Astrocyte (in vitro differentiated cells and primary cell): Measurements from ENCODE around the gene DSC1. TPM values are rescaled to one million over a fixed set of nuclear protein-coding genes. Genes with fewer than 3 reads are reported as not detected.
A peak's percentile ranks its signal among the peaks of the same experiment; 100 is the strongest.

Experiments
- DNase-seq: peaks from one replicate; pipeline ENCODE4 v3.0.0-alpha.2; 2010; ENCODE audit warnings: low read depth
- FAIRE-seq: peaks from 2 replicates; lab custom pipeline; 2011; peaks lifted over from hg19 to GRCh38; lab: Jason Lieb, UNC
- H2AFZ ChIP-seq: 2 replicates; pipeline ENCODE4 v1.6.0; 2012; ENCODE audit warnings: low read depth, low read length, inconsistent platforms
- H3K27ac ChIP-seq: 2 replicates; pipeline ENCODE4 v1.5.1; 2011; ENCODE audit warnings: low read depth, low read length, inconsistent platforms
- H3K27me3 ChIP-seq: 2 replicates; pipeline ENCODE4 v1.6.0; 2011; ENCODE audit warnings: low read length, inconsistent platforms; ENCODE audit not compliant: insufficient read depth
- H3K36me3 ChIP-seq: 2 replicates; pipeline ENCODE4 v1.5.1; 2011; ENCODE audit warnings: low read length, inconsistent platforms; ENCODE audit not compliant: insufficient read depth
- H3K4me1 ChIP-seq: 2 replicates; pipeline ENCODE4 v1.5.1; 2011; ENCODE audit warnings: low read length, inconsistent platforms; ENCODE audit not compliant: insufficient read depth
- H3K4me2 ChIP-seq: 2 replicates; pipeline ENCODE4 v1.6.0; 2012; ENCODE audit warnings: low read length, inconsistent platforms
- H3K4me3 ChIP-seq: 2 replicates; pipeline ENCODE4 v1.5.1; 2011; ENCODE audit warnings: low read depth, mild to moderate bottlenecking, low read length, inconsistent platforms; ENCODE audit not compliant: insufficient read depth
- H3K79me2 ChIP-seq: 2 replicates; pipeline ENCODE4 v1.6.0; 2012; ENCODE audit warnings: mild to moderate bottlenecking, low read length, inconsistent platforms; ENCODE audit not compliant: insufficient read depth
- H3K9ac ChIP-seq: 2 replicates; pipeline ENCODE4 v1.6.0; 2012; ENCODE audit warnings: mild to moderate bottlenecking, low read length, inconsistent platforms
- H3K9me3 ChIP-seq: 2 replicates; pipeline ENCODE4 v1.5.1; 2012; ENCODE audit warnings: low read depth, mild to moderate bottlenecking, low read length, inconsistent platforms; ENCODE audit not compliant: insufficient read depth
- H4K20me1 ChIP-seq: 2 replicates; pipeline ENCODE4 v1.6.0; 2012; ENCODE audit warnings: low read length, inconsistent platforms; ENCODE audit not compliant: insufficient read depth
- H3K27ac Mint-ChIP-seq: one replicate; pipeline ENCODE4 v1.8.0; 2021; ENCODE audit warnings: mild to moderate bottlenecking, mixed read lengths; ENCODE audit not compliant: unreplicated experiment
- H3K27me3 Mint-ChIP-seq: one replicate; pipeline ENCODE4 v1.8.0; 2021; ENCODE audit warnings: low read depth, mixed read lengths; ENCODE audit not compliant: unreplicated experiment
- H3K36me3 Mint-ChIP-seq: one replicate; pipeline ENCODE4 v1.8.0; 2021; ENCODE audit warnings: low read depth, mixed read lengths; ENCODE audit not compliant: unreplicated experiment
- H3K4me1 Mint-ChIP-seq: one replicate; pipeline ENCODE4 v1.8.0; 2021; ENCODE audit warnings: low read depth, mixed read lengths; ENCODE audit not compliant: unreplicated experiment
- H3K4me3 Mint-ChIP-seq: one replicate; pipeline ENCODE4 v1.8.0; 2021; ENCODE audit warnings: mild to moderate bottlenecking, moderate library complexity, mixed read lengths; ENCODE audit not compliant: unreplicated experiment
- H3K9me3 Mint-ChIP-seq: one replicate; pipeline ENCODE4 v1.8.0; 2021; ENCODE audit warnings: mild to moderate bottlenecking, mixed read lengths; ENCODE audit not compliant: unreplicated experiment
- CTCF ChIP-seq: IDR thresholded peaks from 2 replicates; pipeline ENCODE4 v1.5.1; 2011; ENCODE audit warnings: low read depth, mild to moderate bottlenecking, inconsistent platforms, low read length, moderate library complexity; ENCODE audit not compliant: insufficient read depth
- EZH2 ChIP-seq: IDR thresholded peaks from 2 replicates; pipeline ENCODE4 v1.6.1; 2012; ENCODE audit warnings: mild to moderate bottlenecking, low read length, inconsistent platforms; ENCODE audit not compliant: insufficient read depth
- total RNA-seq: library from RNA; stranded (reverse); gene quantifications from 2 replicates; pipeline ENCODE4 v1.2.1, GENCODE V29; 2021

Gene DSC1
- total RNA-seq, 1 donor from 2014 or later = 0.18 TPM

- Mint-ChIP-seq H3K4me1 (peaks cover 17% of the 10 kb centered on the region), H3K27me3 (no peaks in the 10 kb centered on the region), H3K27ac (peak overlapping the region; percentile 10), H3K36me3 (no peaks in the 10 kb centered on the region), H3K9me3 (no peaks in the 10 kb centered on the region), H3K4me3 (no peak overlapping the region)
- H3K9ac ChIP-seq = no peak overlapping the region
- H4K20me1 ChIP-seq = no peaks in the 10 kb centered on the region
- FAIRE-seq (no peak), DNase-seq (peak; percentile 53)
- no peak overlapping the region for H3K4me3 ChIP-seq
- H3K27me3 ChIP-seq = no peaks in the 10 kb centered on the region
- H3K36me3 ChIP-seq = no peaks in the 10 kb centered on the region
- H3K27ac ChIP-seq = no peak overlapping the region
- H3K4me1 ChIP-seq = peaks cover 6% of the 10 kb centered on the region
- H3K79me2 ChIP-seq = no peaks in the 10 kb centered on the region
- H3K4me2 ChIP-seq = no peak overlapping the region
- no peak overlapping the region for H2AFZ ChIP-seq
- H3K9me3 ChIP-seq = no peaks in the 10 kb centered on the region
- TF ChIP-seq EZH2 (no peak), CTCF (no peak)
Observed at GRCh38 chr18:31161757-31162418, 768 bp downstream of the DSC1 start.

GRCh38 chr18:31156821-31157763 is 5.6 kb downstream of the DSC1 start:
- DNase-seq = no peak
- H2AFZ ChIP-seq = no peak overlapping the region
- H3K36me3 Mint-ChIP-seq = no peaks in the 10 kb centered on the region
- no peak overlapping the region for H3K27ac ChIP-seq
- H3K9me3 ChIP-seq = no peaks in the 10 kb centered on the region
- no peak overlapping the region for H3K4me3 Mint-ChIP-seq
- no peaks in the 10 kb centered on the region for H3K27me3 Mint-ChIP-seq
- no peak for FAIRE-seq
- no peak overlapping the region for H3K4me3 ChIP-seq
- peaks cover 10% of the 10 kb centered on the region for H3K4me1 Mint-ChIP-seq
- no peak overlapping the region for H3K27ac Mint-ChIP-seq
- H3K9me3 Mint-ChIP-seq = no peaks in the 10 kb centered on the region
- no peaks in the 10 kb centered on the region for H3K36me3 ChIP-seq
- H3K4me1 ChIP-seq = peaks cover 3% of the 10 kb centered on the region
- no peaks in the 10 kb centered on the region for H3K27me3 ChIP-seq
- H4K20me1 ChIP-seq = no peaks in the 10 kb centered on the region
- TF ChIP-seq CTCF = no peak
- no peak for TF ChIP-seq EZH2
- no peak overlapping the region for H3K4me2 ChIP-seq
- no peak overlapping the region for H3K9ac ChIP-seq
- H3K79me2 ChIP-seq = no peaks in the 10 kb centered on the region
